ENCODE data around the gene ECEL1. TPM values are rescaled to one million over a fixed set of nuclear protein-coding genes. Genes with fewer than 3 reads are reported as not detected.

The ECEL1 gene
- total and polyA plus RNA-seq, 9 of the 15 experiments (the other 6 are each of a cell fraction or from before 2014, with no cell fraction given): 0.09 TPM; not detected in 8

GRCh38 chr2:232481322-232482140 lies 6.1 kb downstream of the ECEL1 start:
- no peak overlapping the region for H3K27ac ChIP-seq (ENCODE audit: extremely low read depth, low read depth, low read length)
- H2AFZ ChIP-seq (ENCODE audit: low read depth, low read length): no peak overlapping the region
- no peaks in the 10 kb centered on the region for H3K36me3 ChIP-seq (ENCODE audit: control insufficient read depth, insufficient read depth, low read length)
- DNase-seq (ENCODE audit: extremely low read depth in 1 of 4, low spot score in 3 of 4) (no peak), FAIRE-seq (no peak), ATAC-seq (no peak)
- no peaks in the 10 kb centered on the region for H4K20me1 ChIP-seq (replicated peaks; ENCODE audit: control insufficient read depth, insufficient read depth, low read length)
- peaks cover 0 to 3% of the 10 kb centered on the region in 2 experiments; a peak in 1 of 5 replicates for H3K4me1 ChIP-seq (replicated peaks in 1 of 2; ENCODE audit: control insufficient read depth in 2 of 2, insufficient read depth in 2 of 2, low read length in 2 of 2)
- H3K79me2 ChIP-seq (ENCODE audit: control insufficient read depth, insufficient read depth, low read length): no peaks in the 10 kb centered on the region
- in situ Hi-C loops (cut with MboI): no loop called here
- no peak overlapping the region for H3K9ac ChIP-seq (ENCODE audit: insufficient read depth in 1 of 2, low read depth in 2 of 2, low read length in 2 of 2)
- intact Hi-C loops (cut with micrococcal nuclease): no loop called here
- H3K4me2 ChIP-seq (ENCODE audit: insufficient read depth, low read length): no peak overlapping the region
- TF ChIP-seq YY1 (IDR thresholded peaks at IDR 0.05; ENCODE audit: borderline replicate concordance in 1 of 3, control insufficient read depth in 1 of 3, extremely low read depth in 1 of 3, insufficient read depth in 3 of 3, insufficient read length in 1 of 3, insufficient replicate concordance in 2 of 3, low read depth in 1 of 3, low read length in 2 of 3): no peak
- TF ChIP-seq MEF2A (IDR thresholded peaks at IDR 0.05; ENCODE audit: control insufficient read depth, low read depth, low read length): no peak
- no peak for TF ChIP-seq ZNF830 (CRISPR knock-in tag; IDR thresholded peaks at IDR 0.05)
- no peak for TF ChIP-seq PTTG1 (tag; IDR thresholded peaks at IDR 0.05; ENCODE audit: low read depth)
- TF ChIP-seq ZFX (CRISPR knock-in tag; IDR thresholded peaks at IDR 0.05): no peak
- no peak for TF ChIP-seq CHD2 (IDR thresholded peaks at IDR 0.05; ENCODE audit: low read depth, low read length)
- no peak for TF ChIP-seq ZKSCAN3 (CRISPR knock-in tag; IDR thresholded peaks at IDR 0.05)
- no peak for TF ChIP-seq HDAC3 (IDR thresholded peaks at IDR 0.05; ENCODE audit: borderline replicate concordance, partially characterized antibody)
- no peaks in the 10 kb centered on the region for H3K9me1 ChIP-seq (ENCODE audit: control insufficient read depth, insufficient read depth, low read length)
- ChIA-PET POLR2A (no interaction called here), CTCF (ENCODE audit: low intra/inter-chr PET ratio) (no interaction called here)
- H3K4me3 ChIP-seq: no peak overlapping the region
- 8% methylated on average over 23 of the region's 29 CpGs for WGBS (ENCODE audit: insufficient coverage, low coverage, missing lambda C conversion rate)
- H3K27me3 ChIP-seq (ENCODE audit: control insufficient read depth in 2 of 2, insufficient read depth in 2 of 2, low read length in 2 of 2): peaks cover 0 to 14% of the 10 kb centered on the region in 2 experiments; a peak in 3 of 5 replicates
- H3K9me3 ChIP-seq (replicated peaks; ENCODE audit: control insufficient read depth, insufficient read depth, low read depth, low read length): no peaks in the 10 kb centered on the region
- no TSS peak for BruUV-seq (replicated peaks)
